ENCODE measurements around the gene SETD2.
A peak's percentile ranks its signal among the peaks of the same experiment; 100 is the strongest.

The SETD2 gene

DNA sequence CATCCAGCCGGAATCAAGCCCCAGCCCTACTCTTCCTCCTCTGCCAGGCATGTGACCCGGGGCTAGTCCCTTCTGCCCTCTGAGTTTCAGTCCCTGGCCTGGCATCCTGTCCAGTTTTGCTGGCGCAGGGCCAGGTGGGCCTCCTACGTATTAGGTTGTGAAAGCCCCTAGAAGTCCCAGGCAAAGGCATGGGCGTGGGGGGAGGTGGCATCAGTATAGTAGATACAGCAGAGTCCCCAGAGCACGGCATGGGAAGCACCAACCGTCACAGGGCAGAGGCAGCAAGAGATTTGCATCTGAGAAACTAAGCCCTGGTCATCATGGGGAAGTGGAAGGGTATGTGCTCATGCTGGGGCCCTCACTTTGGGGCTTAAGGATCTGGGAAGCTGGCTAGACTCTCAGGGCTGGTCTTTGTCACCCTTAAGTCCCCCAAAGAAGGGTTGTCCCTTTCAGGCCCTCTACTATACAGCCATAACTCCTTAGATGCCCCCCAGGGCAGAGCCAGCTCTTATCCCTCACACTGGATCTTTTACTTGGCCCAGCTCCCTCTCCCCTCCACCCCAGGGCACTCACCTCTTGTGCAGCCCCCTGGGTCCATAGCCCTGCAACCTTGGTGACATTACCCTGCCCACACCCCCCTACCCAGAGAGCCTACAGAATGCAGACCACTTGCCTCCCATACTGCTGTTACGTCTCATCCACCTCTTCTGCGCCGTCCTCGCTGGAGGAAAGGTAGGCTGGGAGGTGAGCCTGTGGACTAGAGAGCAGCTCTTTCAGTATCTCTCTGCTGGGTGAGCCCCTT lies 173.1 kb downstream of the SETD2 start:
- Histone ChIP-seq H3K36me3 (ENCODE audit: control insufficient read depth, insufficient read depth, low read length) (peaks cover 40% of the 10 kb centered on the region), H3K4me3 (replicated peaks; ENCODE audit: low read depth, low read length) (peak overlapping the region; percentile 21), H3K27me3 (replicated peaks; ENCODE audit: control insufficient read depth, insufficient read depth, low read length) (no peaks in the 10 kb centered on the region)
- TF ChIP-seq, protein P1, sequence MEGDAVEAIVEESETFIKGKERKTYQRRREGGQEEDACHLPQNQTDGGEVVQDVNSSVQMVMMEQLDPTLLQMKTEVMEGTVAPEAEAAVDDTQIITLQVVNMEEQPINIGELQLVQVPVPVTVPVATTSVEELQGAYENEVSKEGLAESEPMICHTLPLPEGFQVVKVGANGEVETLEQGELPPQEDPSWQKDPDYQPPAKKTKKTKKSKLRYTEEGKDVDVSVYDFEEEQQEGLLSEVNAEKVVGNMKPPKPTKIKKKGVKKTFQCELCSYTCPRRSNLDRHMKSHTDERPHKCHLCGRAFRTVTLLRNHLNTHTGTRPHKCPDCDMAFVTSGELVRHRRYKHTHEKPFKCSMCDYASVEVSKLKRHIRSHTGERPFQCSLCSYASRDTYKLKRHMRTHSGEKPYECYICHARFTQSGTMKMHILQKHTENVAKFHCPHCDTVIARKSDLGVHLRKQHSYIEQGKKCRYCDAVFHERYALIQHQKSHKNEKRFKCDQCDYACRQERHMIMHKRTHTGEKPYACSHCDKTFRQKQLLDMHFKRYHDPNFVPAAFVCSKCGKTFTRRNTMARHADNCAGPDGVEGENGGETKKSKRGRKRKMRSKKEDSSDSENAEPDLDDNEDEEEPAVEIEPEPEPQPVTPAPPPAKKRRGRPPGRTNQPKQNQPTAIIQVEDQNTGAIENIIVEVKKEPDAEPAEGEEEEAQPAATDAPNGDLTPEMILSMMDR (IDR thresholded peaks at IDR 0.05; ENCODE audit: insufficient read depth, low read length, poor library complexity, severe bottlenecking) = no peak
- DNase-seq (ENCODE audit: extremely low read depth, insufficient read length) = peak; percentile 66

DNA sequence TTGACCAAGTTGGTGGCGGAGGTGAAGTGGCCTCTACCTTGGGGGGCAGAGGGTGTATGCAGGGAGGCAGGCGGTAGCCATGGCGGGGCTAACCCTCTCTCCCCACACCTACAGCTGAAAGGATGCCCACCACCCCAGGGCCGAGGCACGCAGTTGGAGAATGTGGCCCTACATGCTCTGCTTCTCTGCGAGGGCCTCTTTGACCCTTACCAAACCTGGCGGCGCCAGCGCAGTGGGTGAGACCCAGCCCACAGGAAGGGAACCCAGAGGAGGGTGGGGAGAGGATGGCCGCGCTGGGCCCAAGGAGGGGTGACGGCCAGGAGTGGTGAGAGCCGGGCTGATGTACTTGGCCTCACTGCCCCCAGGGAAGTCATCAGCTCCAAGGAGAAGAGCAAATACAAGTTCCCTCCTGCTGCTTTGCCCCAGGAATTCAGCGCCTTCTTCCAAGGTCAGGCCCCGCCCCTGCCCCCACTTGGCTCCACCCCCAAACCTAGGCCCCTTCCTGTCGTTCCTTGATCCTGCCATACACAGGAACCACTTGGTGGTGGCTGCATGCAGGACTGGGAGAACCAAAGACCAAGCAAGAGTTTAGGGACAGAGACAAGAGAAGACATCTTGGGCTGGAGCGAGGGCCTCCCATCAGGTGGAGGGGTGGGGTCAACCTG lies 174.6 kb downstream of the SETD2 start:
- Histone ChIP-seq H3K27me3 (replicated peaks; ENCODE audit: control insufficient read depth, insufficient read depth, low read length) (no peaks in the 10 kb centered on the region), H3K36me3 (ENCODE audit: control insufficient read depth, insufficient read depth, low read length) (peaks cover 34% of the 10 kb centered on the region), H3K4me3 (replicated peaks; ENCODE audit: low read depth, low read length) (no peak overlapping the region)
- DNase-seq (ENCODE audit: extremely low read depth, insufficient read length) = no peak
- TF ChIP-seq, protein P1 (IDR thresholded peaks at IDR 0.05; ENCODE audit: insufficient read depth, low read length, poor library complexity, severe bottlenecking) = no peak

DNA sequence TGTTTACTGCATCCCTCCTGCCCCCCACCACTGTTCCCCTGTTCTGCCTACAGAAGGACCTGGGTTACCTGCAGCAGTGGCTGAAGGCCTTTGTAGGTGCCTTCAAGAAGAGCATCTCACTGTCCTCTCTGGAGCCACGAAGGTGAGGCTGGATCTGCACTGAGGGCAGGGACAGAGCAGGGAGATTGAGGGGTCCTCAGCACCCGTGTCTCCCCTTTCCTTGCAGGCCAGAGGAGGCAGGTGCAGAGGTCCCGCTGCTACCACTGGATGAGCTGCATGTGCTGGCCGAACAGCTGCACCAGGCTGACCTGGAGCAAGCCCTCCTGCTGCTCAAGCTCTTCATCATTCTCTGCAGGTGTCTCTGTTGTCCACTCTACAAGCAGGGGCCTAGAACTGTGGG lies 175.3 kb downstream of the SETD2 start:
- Histone ChIP-seq H3K4me3 (replicated peaks; ENCODE audit: low read depth, low read length) (peak overlapping the region; percentile 59), H3K27me3 (replicated peaks; ENCODE audit: control insufficient read depth, insufficient read depth, low read length) (no peaks in the 10 kb centered on the region), H3K36me3 (ENCODE audit: control insufficient read depth, insufficient read depth, low read length) (peaks cover 29% of the 10 kb centered on the region)
- no peak for DNase-seq (ENCODE audit: extremely low read depth, insufficient read length)
- TF ChIP-seq, protein P1 (IDR thresholded peaks at IDR 0.05; ENCODE audit: insufficient read depth, low read length, poor library complexity, severe bottlenecking) = no peak

DNA sequence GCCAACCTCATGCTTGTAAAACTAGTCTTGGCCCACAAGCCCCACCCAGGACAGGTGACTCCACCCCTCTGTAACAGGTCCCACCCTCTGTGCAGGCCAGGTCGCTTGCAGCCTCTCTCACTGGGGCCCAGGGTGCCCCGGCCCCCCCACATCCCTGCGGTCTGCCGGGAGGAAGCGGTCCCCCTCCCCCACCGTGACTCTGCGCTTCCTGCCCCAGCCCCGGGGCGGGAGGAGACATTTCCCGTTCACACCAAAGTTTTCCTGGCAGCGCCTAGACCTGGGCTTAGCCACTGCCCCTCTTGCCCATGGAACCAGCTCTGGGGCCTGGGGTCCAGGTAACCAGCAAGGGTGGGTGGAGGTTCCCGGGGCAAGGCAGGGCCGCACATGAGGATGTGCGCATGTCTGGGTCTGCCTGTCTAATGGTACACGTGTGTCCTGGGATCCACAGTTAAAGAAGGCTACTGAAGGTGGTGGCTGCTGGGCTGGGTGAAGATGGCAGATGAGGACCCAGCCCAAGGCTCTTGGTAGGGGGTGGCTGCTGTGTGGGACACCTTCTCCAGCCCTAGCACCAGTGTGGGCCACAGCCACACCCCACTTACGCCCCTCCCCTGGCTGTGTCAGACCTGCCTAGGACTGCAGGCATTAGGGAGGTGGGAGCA lies 176.0 kb downstream of the SETD2 start:
- Histone ChIP-seq H3K27me3 (replicated peaks; ENCODE audit: control insufficient read depth, insufficient read depth, low read length) (no peaks in the 10 kb centered on the region), H3K4me3 (replicated peaks; ENCODE audit: low read depth, low read length) (peak overlapping the region; percentile 59), H3K36me3 (ENCODE audit: control insufficient read depth, insufficient read depth, low read length) (peaks cover 23% of the 10 kb centered on the region)
- TF ChIP-seq, protein P1 (IDR thresholded peaks at IDR 0.05; ENCODE audit: insufficient read depth, low read length, poor library complexity, severe bottlenecking) = no peak
- peak; percentile 91 for DNase-seq (ENCODE audit: extremely low read depth, insufficient read length)

DNA sequence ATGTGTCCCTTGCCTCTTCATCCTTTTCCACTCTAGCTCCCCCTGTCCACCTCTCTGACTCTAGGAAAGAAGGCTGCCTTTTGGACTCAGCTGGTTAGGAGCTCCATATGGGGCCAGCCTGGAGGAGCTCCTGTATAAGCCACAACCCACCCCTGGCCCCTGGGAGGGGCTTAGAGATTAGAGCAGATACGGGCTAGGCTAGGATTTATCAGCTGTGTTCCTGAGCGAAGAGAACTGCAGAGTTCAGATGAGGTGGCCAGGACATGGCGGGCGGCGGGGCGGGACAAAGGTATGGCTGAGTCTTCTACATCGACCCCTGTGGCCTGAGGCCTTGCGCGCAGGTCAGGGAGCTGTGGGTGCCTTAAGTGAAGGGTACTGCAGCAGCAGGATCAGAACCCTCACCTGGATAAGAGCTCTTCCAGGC lies 176.6 kb downstream of the SETD2 start:
- DNase-seq (ENCODE audit: extremely low read depth, insufficient read length) = no peak
- TF ChIP-seq, protein P1 (IDR thresholded peaks at IDR 0.05; ENCODE audit: insufficient read depth, low read length, poor library complexity, severe bottlenecking) = no peak
- no peaks in the 10 kb centered on the region for H3K27me3 ChIP-seq (replicated peaks; ENCODE audit: control insufficient read depth, insufficient read depth, low read length)
- peaks cover 21% of the 10 kb centered on the region for H3K36me3 ChIP-seq (ENCODE audit: control insufficient read depth, insufficient read depth, low read length)
- H3K4me3 ChIP-seq (replicated peaks; ENCODE audit: low read depth, low read length) = peak overlapping the region; percentile 59

Data from GM06990 (cell line).